ENCODE measurements around the gene PDE4B.
"Not testable (repeated sequence)": the region's sequence is repeated elsewhere in the genome, so short reads cannot be mapped to it uniquely, and the experiment has no call there.

Gene PDE4B

DNA sequence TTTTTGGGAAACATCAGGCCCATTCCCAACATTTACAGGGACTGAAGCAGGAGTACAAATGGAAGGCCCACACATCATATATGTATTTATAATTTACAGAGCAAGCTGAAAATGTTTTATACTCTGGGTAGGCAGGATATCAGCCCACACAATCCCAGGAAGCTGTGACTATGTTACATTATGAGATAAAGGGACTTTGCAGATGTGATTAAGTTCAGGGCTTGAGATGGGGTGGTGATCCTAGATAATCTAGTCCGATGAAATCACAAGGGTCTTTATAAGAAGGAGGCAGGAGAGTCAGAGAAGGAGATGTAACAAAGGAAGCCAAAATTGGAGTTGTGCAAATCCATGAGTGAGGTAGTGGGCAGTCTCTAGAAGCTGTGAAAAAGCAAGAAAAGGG lies 160.5 kb downstream of the PDE4B start:
- DNase-seq (ENCODE audit: low spot score): no peak

DNA sequence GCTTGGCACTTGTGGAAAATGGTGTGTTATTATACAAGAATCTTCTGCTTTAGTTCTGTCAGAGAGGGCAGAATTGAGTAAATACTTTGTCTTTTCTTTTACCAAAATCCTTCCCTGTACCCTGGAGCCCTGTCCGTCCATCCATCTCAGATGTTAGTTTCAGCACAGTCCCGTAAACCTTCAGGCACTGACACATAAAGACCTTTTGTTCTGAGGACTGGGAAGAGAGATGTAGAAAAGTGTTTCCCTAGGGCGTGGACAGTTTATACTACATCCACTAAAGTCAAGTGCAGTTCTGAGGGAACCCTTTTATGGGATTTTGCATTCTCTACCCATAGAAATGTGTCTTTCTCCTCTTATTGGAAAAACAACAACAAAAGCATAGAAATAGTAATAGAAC lies 162.4 kb downstream of the PDE4B start:
- DNase-seq (ENCODE audit: low spot score): no peak

DNA sequence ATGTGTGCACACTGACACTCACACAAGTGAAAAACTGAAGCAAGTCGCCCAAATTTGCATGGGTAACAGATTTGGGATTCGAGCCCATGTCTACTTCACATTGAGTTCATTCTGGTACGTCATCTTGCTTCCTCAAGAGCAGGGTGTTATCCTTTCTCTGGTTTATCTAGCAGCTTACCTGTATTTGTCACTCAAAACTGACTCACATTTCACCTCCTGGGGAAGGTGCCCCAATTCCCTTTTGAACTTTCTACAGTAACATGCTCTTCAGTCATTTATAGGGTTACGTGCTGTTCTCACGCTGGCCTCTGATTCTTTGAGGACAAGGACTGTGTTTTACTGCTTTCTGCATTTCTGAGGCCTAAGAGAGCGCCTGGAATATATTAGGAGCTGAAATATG lies 162.8 kb downstream of the PDE4B start:
- no peak for DNase-seq (ENCODE audit: low spot score)

DNA sequence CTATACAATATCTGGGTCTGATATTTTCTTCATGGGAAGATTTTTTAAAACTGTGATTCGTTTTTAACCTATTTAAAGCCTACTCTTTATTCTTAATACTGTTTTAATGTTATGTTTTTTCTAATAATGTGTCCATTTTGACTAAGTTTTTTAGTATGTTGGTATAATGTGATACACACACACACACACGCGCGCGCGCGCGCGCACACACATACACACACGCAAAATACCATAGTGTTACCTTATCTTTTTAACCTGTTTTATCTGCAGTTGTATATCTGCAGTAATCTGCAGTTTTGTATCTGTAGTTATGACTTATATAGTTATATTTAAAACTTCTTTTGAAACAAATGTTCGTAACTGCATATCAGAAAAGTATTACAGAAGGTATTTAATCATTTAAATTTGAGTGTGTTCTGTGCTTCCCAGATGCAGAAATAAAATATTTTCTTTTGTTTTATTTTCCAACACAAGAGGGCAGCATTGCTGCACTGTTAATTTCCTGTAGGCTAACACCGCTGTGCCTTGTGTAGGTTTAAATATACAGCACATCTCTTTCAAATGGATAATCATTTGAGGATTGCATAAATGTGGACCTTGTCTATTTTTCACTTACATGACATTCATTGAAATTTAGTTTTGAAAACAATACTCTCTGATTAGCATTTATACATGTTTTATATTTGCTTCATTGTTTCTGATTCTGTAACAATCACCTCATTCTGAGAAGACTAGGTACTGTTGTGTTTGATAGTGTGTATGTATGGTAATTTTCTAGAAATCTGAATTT lies 166.1 kb downstream of the PDE4B start:
- no peak for DNase-seq (ENCODE audit: low spot score)

DNA sequence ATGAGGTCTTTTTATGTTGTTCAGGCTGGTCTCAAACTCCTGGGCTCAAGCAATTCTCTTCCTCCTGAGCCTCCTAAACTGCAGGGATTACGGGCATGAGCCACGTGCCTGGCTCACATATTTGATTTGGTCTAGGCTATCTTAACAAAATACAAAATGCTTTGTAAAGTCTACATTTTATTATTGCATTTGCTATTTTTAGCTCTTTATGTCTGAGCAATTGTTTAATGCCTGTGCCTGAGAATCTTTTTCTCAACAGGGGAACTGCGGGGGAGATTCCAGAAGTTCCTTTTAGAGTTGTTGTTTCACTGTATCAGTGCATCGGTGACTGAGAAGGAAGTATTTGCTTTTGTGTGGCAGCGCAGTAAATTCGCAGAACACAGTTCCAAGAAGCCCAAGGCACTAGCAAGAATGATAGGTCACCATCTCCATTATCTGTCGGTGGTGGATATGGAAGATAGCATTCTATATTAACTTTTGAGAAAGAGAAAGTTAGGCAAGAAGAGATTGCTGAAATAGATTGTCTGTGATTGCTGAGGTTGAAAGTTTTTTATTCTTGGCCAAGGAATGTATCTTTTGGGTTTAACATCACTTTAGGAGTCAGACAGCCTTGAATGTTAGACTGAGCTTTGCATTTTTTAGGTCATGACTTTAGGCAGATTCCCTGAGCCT lies 167.3 kb downstream of the PDE4B start:
- DNase-seq (ENCODE audit: low spot score): no peak

DNA sequence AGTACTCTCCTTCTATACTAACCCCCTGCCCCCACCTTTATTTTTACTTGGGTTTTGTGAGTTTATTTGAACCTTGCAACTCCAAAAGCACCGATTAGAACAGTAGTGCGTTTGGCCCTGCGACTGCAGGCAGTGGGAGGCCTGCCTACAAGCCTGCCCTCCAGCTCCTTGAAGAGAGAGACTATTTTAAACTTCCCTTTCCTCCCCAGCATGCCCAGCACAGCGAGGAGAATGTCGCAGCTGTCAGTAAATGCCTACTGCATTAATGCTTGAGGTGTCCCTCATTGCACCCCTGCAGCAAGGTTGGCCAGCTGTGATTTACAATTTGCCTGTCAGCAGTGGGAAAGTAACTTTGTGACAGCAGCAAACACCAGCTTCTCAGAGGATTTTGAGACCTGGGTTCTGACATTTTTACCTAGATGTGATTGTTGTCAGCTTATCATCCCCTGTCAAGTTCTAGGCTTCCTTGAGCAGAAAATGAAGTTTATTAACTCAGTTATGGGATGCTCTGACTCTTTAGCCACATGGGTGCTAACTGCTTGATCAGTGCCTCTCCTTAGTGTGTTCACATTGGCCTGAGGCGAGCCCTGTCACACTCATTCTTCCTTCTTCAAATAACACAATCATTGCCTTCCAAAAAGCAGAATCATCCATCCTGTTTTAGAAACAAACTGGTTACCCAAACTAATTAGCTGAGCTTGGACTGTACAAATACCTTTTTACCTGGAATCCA lies 170.6 kb downstream of the PDE4B start:
- no peak for DNase-seq (ENCODE audit: low spot score)

DNA sequence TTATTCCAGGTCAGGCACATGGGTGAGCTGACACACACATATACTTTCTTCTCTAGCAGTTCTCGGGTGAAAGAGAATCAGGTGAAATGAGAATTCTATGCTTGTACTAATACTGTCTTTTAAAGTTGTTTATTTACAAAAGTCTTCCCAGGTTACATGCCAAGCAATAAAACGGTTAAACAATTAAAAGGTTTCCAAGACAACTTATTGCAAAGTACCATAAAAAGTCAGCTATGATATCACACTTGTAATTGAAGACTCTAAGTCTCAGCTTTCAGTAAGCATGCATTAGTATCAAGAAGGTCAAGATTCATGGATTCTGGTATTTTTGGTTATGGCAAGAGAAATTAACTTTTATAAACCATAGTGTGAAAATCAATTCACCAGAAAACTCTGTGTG lies 171.4 kb downstream of the PDE4B start:
- DNase-seq (ENCODE audit: low spot score): no peak

DNA sequence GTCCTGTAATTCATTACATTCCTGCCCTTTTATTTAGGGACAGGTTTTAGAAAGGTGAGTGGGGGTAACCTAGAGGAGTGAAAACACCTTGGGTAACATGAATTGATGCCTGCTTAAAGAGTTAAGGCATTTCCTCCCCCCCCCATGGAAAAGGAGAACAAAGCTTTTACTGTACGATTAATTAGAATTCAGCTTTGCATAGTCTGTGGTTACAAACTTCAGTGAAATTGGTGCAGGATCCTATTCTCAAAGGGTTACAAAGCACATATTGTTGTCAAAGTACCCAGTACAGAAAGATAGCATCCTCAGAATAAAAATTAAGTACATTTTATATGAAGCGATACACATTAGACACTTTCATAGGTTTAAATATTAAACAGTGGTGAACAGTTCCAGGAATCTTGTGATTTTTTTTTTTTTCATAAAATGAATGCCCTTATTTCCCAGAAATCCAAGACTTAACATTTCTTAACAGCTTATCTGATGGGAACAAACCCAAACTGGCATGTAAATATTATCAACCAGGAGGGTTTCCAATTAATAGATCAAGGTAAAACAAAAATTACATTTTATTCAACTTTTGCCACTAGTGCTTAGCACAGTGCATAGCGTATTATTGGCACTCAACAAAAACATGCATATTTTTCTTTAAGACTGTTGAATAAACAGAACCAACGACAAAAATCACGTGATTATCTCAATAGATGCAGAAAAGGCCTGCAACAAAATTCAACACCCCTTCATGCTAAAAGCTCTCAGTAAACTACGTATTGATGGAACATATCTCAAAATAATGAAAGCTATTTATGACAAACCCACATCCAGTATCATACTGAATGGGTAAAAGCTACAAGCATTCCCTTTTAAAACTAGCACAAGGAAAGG lies 172.7 kb downstream of the PDE4B start:
- DNase-seq (ENCODE audit: low spot score): no peak

DNA sequence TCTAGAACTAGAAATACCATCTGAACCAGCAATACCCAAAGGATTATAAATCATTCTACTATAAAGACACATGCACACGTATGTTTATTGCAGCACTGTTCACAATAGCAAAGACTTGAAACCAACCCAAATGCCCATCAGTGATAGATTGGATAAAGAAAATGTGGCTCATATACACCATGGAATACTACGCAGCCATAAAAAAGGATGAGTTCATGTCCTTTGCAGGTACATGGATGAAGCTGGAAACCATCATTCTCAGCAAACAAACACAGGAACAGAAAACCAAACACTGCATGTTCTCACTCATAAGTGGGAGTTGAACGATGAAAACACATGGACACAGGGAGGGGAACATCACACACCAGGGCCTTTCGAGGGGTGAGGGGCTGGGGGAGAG lies 174.8 kb downstream of the PDE4B start:
- not testable (repeated sequence) for DNase-seq (ENCODE audit: low spot score)

DNA sequence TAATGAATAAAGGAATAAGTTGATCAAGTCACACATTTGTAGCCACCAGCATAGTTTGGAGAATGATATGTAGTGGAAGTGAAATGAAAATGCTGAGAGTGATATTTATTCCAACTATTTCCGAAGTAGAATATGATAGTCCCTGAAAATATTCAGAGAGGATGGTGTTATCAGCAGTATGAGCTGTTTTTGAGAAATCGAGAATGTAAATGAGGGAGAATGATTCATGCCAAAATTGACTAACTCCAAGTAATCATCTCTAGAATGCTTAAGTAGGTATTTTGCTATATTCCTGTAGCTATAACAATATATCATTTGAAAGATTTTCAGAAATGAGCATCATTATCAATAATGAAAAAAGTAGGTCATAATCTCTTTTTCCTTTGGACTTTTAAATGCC lies 178.9 kb downstream of the PDE4B start:
- no peak for DNase-seq (ENCODE audit: low spot score)

DNA sequence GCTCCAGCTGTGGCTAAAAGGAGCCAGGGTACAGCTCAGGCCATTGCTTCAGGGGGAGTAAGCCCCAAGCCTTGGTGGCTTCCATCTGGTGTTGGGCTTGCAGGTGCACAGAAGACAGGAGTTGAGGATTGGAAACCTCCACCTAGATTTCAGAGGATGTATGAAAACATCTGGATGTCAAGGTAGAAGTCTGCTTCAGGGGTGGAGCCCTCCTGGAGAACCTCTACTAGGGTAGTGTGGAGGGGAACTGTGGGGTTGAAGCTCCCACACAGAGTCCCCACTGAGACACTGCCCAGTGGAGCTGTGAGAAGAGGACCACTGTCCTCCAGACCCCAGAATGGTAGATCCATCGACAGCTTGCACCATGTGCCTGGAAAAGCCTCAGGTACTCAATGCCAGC lies 183.0 kb downstream of the PDE4B start:
- no peak for DNase-seq (ENCODE audit: low spot score)

DNA sequence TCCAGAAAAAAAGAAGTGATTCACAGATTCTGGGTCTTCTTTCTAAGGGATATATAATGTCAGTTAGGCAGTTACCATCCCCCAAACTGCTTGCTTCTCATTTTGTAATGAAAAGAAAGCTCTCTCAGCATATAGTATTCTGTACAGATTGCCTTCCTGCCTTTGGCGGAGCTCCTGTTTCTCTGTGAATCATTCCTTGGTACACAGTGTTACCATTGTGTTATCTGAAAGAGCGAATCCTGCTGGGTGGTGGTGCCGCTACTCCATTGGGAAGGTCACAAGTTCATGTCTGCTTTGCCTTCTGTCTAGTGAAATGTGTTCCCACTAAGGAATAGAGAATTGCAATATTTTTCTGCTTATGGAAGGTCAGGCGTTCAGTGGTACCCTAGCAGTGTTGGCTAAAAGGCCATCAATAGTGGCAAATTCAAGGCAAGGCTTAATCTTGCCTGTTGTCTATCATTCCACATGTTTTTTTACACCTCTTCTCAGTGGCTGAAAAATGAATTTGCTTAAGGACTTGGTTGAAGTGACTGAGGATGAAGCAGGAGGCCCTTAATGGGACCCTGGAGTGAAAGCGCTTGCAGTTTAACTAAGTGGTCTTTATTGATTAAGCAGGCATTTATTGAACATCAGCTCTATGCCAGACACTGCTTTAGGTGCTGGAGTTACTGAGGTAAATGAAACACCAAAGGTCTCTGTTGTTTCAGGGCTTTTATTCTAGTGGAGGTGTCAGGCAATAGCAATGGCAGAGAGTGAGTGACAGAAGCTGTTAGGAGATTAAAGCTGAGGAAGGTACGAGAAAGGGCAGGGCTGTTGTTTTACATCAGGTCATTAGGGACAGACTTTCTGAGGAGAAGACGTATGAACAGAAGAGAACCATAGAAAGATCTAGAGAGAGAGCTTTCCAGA lies 186.7 kb downstream of the PDE4B start:
- no peak for DNase-seq (ENCODE audit: low spot score)

DNA sequence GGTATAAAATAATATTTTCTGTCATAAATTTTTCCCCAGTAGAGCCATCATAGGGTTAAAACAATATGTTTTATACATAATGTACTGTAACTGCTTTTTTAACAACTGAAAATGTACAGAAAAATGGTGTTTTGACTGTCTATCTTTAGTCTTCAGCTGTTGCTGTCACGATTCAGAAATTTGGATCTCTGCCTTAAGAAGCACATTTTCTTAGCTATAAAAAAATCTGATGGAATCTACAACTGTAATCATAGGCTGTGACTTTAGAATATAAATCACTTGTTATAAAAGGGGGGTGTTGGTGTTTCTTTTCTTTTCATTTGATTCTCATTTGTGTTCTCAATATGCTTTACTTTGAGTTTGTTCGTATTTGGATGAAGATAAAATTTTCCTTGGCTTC lies 187.5 kb downstream of the PDE4B start:
- DNase-seq (ENCODE audit: low spot score): no peak

DNA sequence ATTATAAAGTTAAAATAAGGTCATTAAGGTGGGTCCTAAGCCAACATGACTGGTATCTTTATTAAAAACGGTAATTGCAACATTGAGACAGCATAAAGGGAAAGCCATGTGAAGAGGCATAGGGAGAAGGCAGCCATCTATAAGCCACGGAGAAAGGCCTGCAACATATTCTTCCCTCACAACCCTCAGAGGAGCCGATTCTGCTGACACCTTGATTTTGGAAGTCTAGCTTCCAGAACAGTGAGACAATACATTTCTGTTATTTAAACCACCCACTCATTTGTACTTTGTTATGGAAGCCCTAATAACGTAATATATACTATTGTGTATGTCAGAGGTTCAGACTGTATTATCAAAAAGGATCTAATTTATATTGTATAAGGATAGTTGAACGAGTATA lies 190.8 kb downstream of the PDE4B start:
- DNase-seq (ENCODE audit: low spot score): no peak

DNA sequence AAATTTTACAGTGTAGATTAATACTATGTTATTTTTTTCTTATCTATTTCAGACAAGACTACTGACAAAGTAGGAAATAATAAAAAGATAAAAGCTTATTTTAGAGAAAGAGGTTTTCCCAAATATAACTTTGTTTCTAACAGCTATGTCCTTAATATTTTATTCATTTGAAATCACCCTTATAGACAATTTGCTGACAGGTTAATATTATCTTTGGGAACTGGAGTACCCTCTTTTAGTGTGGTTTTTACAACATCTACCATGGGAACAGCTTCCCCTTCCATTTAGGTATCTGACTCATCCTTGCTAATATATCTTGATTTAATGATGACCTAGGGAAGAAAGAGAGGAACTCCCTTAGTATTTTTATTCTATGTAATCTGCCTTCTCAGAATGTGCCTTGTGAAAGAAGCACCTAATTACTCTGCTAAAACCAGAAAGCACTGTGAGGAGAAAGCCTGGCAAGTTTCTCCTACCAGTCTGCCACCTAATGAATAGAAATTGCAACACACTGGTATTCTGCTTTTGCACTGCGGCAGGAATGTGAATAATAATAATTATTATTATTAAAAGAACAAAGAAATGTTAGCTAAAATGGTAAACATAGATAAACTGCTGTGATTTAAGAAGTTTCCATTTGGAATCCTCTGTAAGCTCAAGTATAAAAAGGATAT lies 192.8 kb downstream of the PDE4B start:
- no peak for DNase-seq (ENCODE audit: low spot score)

DNA sequence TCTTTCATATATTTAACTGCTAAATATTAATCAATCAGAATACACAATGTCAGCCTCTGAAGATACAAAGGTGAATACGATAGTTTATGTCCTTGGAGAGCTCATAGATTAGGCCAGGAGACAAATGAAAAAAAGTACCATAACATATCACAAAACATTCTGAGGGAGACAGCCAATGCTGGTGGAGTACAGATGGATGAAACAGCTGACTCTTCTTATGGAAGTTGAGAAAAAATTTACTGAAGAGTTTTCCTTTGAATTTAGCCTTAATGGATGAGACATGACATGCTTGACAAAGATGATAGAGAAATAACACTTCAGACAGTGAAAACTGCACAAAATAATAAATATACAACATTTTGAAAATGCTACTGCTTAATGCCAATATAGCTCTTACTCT lies 193.5 kb downstream of the PDE4B start:
- DNase-seq (ENCODE audit: low spot score): no peak

DNA sequence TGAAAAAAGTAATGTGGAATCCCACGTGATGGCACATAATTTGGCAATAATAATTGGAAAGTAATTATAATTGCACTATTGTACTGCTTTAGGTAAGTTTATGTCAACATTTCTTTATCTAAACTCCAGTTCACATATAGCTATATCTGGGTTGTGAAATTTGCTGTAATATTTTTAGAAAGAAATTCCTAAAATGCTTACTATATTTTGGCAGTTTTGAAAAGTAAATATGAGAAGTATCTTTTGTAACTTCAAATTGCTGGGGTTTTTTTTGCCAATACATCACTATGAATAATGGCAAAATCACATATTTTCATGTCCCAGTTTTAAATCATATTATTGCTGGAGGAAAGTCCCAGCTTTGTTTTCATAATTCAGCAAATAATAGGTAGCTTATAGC lies 197.5 kb downstream of the PDE4B start:
- no peak for DNase-seq (ENCODE audit: low spot score)

DNA sequence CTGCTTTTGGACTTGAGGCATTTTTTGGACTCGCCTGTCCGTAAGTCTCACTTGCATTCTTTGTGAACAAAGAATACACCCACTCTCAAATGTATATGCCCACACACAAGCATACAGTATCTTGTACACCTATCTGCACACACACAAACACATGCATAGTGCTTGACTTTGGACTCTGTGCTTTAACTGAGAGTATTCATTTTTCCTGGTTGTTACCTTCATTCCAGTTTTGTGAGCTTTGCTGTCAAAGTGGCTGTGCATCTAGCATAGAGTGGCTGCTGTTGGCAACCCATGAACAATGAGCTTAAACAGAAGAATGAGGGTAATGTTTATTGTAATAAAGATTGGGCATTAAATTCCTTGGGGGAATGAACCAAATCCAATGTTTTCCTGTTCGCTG lies 199.0 kb downstream of the PDE4B start:
- no peak for DNase-seq (ENCODE audit: low spot score)

DNA sequence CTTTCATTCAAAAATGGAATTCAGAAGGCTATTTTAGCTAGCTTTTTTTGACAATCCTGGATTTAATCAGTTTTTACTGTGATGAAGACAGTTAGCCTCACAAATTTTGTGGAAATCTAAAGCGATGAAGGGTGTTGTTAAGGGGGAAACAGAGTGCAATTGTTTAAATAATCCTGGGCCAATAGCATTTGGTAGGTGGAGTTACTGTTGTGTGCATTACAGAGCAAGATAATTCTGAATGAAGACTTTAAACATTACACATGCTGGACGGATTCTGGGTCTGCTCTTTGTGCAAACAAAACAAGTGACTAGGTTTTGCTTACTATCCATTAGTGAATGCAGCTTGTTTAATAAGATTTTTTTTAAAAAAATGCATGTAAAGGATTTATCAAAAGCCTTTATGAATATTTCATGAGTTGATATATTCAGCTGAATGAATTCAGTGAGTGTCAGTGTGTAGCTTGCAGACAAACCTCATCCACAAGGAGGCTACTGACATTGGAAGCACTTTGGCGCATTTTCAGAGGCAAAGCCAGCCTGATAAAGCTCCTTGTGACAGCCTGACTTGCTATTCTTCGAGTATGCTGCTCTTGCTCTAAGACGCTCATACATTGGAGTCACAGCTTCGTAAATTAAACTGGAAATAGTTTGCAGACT lies 199.6 kb downstream of the PDE4B start:
- no peak for DNase-seq (ENCODE audit: low spot score)

DNA sequence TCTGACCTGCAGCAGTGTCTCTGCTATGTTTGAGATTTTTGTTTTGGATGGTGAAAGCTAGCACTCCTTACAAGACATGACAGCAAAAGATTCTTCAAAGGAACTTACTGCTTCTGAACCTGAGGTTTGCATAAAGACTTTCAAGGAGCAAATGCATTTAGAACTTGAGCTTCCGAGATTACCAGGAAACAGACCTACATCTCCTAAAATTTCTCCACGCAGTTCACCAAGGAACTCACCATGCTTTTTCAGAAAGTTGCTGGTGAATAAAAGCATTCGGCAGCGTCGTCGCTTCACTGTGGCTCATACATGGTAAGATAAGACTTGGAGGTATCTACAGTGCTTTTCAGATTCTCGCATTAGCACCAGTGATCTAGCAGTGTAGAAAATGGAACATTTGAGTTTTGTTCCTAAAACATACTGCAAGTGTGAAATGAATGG lies 200.2 kb downstream of the PDE4B start:
- no peak for DNase-seq (ENCODE audit: low spot score)
